Prostate gland (tissue), 2 donors: ENCODE measurements around the gene AMDHD2. TPM values are rescaled to one million over a fixed set of nuclear protein-coding genes. Genes with fewer than 3 reads are reported as not detected.

Source experiments
- DNase-seq: peaks from one replicate; pipeline ENCODE4 v3.0.0-alpha.2; 2019; ENCODE audit warnings: low spot score
- H3K27ac ChIP-seq, 2 donors: fragments of 200-600 bp; sonication (generic); 2 replicates each; pipeline ENCODE4 v1.5.1; 2017 to 2019
- H3K27me3 ChIP-seq: fragments of 200-600 bp; sonication (generic); replicated peaks from 2 replicates; pipeline ENCODE4 v1.5.1; 2019; ENCODE audit not compliant: insufficient read depth
- H3K36me3 ChIP-seq, 2 donors: fragments of 200-600 bp; sonication (generic); 1 replicate in 1 of 2; 2 replicates in 1 of 2; pipeline versions ENCODE4 v1.5.1 to v1.8.1; 2017 to 2019
- H3K4me1 ChIP-seq: fragments of 200-600 bp; sonication (generic); replicated peaks from 2 replicates; pipeline ENCODE4 v1.5.1; 2019
- H3K4me3 ChIP-seq, 2 donors: fragments of 200-600 bp; sonication (generic); 2 replicates each; pipeline ENCODE4 v1.5.1; 2017 to 2019
- H3K9me3 ChIP-seq: fragments of 200-600 bp; sonication (generic); 2 replicates; pipeline ENCODE4 v1.5.1; 2017
- POLR2A ChIP-seq: fragments of 450-650 bp; IDR thresholded peaks from one replicate; pipeline ENCODE4 v1.6.1; 2016; ENCODE audit warnings: antibody characterized with exemption, mild to moderate bottlenecking
- POLR2AphosphoS5 ChIP-seq: sonication (generic); formaldehyde crosslinking; IDR thresholded peaks from one replicate; pipeline ENCODE4 v1.6.1; 2017; ENCODE audit warnings: antibody characterized with exemption
- WGBS: methylation state at CpG from one replicate; pipeline ENCODE4 v1.1.5; 2018; 5-methylcytosine and 5-hydroxymethylcytosine counted together
- intact Hi-C: fragments of 100-400 bp; cut with DNase I; formaldehyde crosslinking; loops from one replicate; pipeline ENCODE4 v1.14.2; 2022
- total RNA-seq, 2 donors: library from RNA; depleted of rRNA; stranded (reverse); fragments of >200 nt; gene quantifications; one replicate each; pipeline ENCODE4 v1.1.0, GENCODE V29; 2016
- TF ChIP-seq, protein P1 (sequence below), 4 experiments: fragments of 200-600 bp in 2 of 4; fragments of 450-650 bp in 2 of 4; sonication (generic) in 2 of 4; IDR thresholded peaks; 1 replicate in 3 of 4; 2 replicates in 1 of 4; pipeline ENCODE4 v1.5.1; 2016 to 2019; ENCODE audit warnings: antibody characterized with exemption in 4 of 4, mild to moderate bottlenecking in 2 of 4, moderate library complexity in 2 of 4

Gene AMDHD2
- total RNA-seq, 2 donors from 2014 or later, result 41.4 to 78.1 TPM

DNA sequence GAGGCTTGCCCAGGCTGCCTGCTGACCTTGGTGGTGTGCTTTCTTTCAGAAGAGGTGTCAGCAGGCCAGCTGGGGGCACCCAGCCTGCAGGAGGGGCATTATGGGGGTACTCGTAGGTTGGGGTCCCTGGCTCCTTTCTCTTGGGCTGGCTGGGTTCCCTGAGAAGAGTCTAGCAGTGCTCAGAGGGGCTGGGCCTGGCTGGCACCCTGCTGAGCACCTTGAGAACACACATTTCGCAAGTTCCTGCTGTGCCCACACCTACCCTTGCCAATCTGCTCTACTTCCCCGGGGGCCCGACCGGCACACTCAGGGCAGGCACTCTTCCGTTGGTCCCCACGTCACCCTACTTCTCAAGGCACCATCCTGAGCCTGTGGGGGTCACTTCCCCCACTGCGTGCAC is 6.0 kb downstream of the AMDHD2 start:
- intact Hi-C loops, result no loop called here
- Histone ChIP-seq H3K9me3 (no peaks in the 10 kb centered on the region), H3K36me3 (peaks cover 7% of the 10 kb centered on the region in 2 donors), H3K4me3 (no peak overlapping the region), H3K27ac (no peak overlapping the region), H3K4me1 (peaks cover 6% of the 10 kb centered on the region), H3K27me3 (no peaks in the 10 kb centered on the region)
- TF ChIP-seq POLR2AphosphoS5 (no peak), POLR2A (no peak)
- TF ChIP-seq, protein P1, sequence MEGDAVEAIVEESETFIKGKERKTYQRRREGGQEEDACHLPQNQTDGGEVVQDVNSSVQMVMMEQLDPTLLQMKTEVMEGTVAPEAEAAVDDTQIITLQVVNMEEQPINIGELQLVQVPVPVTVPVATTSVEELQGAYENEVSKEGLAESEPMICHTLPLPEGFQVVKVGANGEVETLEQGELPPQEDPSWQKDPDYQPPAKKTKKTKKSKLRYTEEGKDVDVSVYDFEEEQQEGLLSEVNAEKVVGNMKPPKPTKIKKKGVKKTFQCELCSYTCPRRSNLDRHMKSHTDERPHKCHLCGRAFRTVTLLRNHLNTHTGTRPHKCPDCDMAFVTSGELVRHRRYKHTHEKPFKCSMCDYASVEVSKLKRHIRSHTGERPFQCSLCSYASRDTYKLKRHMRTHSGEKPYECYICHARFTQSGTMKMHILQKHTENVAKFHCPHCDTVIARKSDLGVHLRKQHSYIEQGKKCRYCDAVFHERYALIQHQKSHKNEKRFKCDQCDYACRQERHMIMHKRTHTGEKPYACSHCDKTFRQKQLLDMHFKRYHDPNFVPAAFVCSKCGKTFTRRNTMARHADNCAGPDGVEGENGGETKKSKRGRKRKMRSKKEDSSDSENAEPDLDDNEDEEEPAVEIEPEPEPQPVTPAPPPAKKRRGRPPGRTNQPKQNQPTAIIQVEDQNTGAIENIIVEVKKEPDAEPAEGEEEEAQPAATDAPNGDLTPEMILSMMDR (IDR thresholded peaks at IDR 0.05), result no peak
- WGBS, result 82% methylated on average over 8 of the region's 8 CpGs
- no peak for DNase-seq

DNA sequence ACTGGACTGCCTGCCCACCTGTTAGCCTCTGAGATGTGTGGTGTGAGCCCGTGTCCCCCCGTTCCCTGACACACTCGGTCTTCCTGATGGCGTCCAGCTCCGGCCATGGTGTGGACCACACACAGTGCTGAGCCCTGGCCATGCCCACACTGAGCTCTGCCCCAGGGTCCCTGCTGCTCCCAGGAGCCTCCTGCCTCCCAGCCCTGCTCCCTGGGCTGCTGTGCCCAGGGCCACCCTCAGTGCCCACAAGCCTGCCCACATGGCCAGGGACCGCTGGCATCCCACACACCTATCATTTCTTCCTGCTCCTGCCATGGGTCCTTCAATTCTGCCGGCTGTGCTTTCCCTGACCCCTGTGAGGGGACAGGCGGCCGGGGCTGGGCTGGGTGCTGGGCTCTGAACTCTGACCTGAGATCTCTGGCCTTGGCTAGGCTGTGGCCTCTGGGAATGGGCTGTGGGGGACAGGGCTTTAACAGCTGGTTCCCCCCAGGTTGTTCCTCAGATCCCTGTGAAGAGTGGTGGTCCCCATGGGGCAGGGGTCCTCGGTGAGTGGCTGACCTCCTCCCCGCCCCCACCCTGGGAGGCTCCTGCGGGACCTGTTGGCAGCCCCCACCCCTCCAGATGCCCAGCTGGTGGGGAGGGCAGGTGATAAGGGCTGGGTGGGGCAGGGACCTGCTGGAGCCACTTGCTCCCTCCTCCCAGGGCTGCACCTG is 7.1 kb downstream of the AMDHD2 start:
- TF ChIP-seq POLR2AphosphoS5 (no peak), POLR2A (no peak)
- TF ChIP-seq, protein P1 (IDR thresholded peaks at IDR 0.05), result no peak
- no peak for DNase-seq
- no peaks in the 10 kb centered on the region for H3K9me3 ChIP-seq
- peaks cover 7% of the 10 kb centered on the region in 2 donors for H3K36me3 ChIP-seq
- peaks cover 6% of the 10 kb centered on the region for H3K4me1 ChIP-seq
- intact Hi-C loops, result no loop called here
- H3K27ac ChIP-seq, result no peak overlapping the region
- H3K4me3 ChIP-seq, result no peak overlapping the region
- H3K27me3 ChIP-seq, result no peaks in the 10 kb centered on the region
- 88% methylated on average over 9 of the region's 12 CpGs for WGBS

DNA sequence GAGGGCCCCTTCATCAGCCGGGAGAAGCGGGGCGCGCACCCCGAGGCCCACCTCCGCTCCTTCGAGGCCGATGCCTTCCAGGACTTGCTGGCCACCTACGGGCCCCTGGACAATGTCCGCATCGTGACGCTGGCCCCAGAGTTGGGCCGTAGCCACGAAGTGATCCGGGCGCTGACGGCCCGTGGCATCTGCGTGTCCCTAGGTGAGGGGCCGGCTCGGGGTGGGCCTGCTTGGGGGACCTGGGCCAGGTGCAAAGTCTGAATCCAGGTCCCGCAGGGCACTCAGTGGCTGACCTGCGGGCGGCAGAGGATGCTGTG is 7.6 kb downstream of the AMDHD2 start:
- Histone ChIP-seq H3K27ac (no peak overlapping the region), H3K9me3 (no peaks in the 10 kb centered on the region), H3K27me3 (no peaks in the 10 kb centered on the region), H3K4me1 (peaks cover 6% of the 10 kb centered on the region), H3K36me3 (peaks cover 7% of the 10 kb centered on the region in 2 donors), H3K4me3 (no peak overlapping the region)
- WGBS, result 95% methylated on average over 16 of the region's 24 CpGs
- intact Hi-C loops, result no loop called here
- TF ChIP-seq POLR2A (no peak), POLR2AphosphoS5 (no peak)
- TF ChIP-seq, protein P1 (IDR thresholded peaks at IDR 0.05), result no peak
- no peak for DNase-seq

DNA sequence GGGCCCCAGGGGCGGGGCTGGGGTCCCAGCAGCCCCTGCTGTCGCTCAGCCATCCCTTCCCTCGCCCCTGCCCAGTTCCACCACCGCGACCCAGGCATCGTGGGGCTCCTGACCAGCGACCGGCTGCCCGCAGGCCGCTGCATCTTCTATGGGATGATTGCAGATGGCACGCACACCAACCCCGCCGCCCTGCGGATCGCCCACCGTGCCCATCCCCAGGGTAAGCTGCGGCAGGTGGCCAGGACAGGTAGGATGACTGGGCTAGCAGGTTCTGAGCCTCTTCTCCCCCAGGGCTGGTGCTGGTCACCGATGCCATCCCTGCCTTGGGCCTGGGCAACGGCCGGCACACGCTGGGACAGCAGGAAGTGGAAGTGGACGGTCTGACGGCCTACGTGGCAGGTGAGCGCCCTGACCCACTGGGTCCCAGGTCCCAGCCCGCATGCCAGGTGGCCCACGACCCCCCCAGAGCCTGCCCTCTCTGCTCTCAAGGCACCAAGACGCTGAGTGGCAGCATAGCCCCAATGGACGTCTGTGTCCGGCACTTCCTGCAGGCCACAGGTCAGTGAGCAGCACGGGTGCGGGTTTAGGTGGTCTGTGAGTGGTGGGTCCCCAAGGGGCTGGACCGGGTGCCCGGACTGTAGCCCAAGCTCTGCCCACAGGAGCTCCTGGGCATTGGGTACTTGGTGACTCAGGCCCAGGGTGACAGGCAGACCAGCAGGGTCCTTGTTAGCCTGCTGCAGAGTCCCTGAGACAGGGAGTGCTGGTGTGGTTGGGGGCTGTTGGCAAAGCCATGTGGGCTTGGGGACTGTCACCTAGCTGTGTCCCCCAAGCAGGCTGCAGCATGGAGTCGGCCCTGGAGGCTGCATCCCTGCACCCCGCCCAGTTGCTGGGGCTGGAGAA is 8.2 kb downstream of the AMDHD2 start:
- Histone ChIP-seq H3K27ac (no peak overlapping the region), H3K4me1 (peaks cover 6% of the 10 kb centered on the region), H3K27me3 (no peaks in the 10 kb centered on the region), H3K9me3 (no peaks in the 10 kb centered on the region), H3K36me3 (peaks cover 7% of the 10 kb centered on the region in 2 donors), H3K4me3 (no peak overlapping the region)
- 92% methylated on average over 36 of the region's 36 CpGs for WGBS
- no peak for DNase-seq
- TF ChIP-seq, protein P1 (IDR thresholded peaks at IDR 0.05), result no peak
- no peak for TF ChIP-seq POLR2AphosphoS5
- no peak for TF ChIP-seq POLR2A
- intact Hi-C loops, result no loop called here
